ENCODE data around the gene ITGA5.

ITGA5 gene

DNA sequence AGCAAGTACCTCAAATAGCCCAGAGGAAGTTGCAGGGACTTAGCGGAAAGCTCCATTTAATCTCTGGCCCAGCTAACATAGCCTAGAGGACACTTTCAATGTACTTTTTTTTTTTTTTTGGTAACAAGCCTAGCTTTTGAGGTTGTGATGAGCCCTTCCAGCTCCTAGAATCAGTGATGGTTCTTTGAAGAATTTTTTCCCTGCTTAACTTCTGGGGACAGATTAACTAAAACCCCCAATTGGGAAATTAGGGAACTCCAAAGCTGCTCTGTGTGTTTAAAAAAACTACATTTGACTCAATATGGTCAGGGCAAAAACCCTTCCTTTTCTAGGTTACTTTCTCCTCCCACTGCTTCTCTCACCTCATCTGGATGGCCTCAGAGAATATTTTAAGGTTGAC is 23.9 kb upstream of the ITGA5 start:
- DNase-seq (ENCODE audit: low spot score in 2 of 2), result no peak
- H3K4me3 Mint-ChIP-seq, result no peak overlapping the region
- H3K4me1 Mint-ChIP-seq, result peaks cover 11% of the 10 kb centered on the region
- no peaks in the 10 kb centered on the region for H3K9me3 Mint-ChIP-seq
- peaks cover 2% of the 10 kb centered on the region for H3K36me3 Mint-ChIP-seq (ENCODE audit: insufficient read depth)
- ATAC-seq (replicated peaks; ENCODE audit: extremely low read depth, poor library complexity, severe bottlenecking), result no peak
- no peak overlapping the region for H3K27ac Mint-ChIP-seq (ENCODE audit: low read depth)
- H3K27me3 Mint-ChIP-seq, result no peaks in the 10 kb centered on the region

DNA sequence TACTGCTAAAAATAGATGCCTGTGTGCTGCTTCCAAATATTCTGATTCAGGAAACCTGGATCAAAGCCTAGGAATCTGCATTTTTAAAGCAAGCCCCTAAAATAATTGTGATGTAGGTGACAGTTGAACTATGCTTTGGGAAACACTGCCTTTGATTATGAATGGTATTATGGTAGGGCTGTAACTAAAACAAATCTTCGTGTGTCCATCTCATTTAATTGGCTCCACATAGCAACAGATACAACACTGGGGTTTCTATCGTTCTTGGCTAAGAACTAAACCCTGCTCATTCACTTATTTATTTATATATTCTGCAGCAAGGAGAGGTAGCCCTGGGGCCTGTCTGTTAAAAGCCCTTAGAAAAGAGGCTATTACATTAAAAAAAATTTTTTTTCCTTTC is 23.0 kb upstream of the ITGA5 start:
- ATAC-seq (replicated peaks; ENCODE audit: extremely low read depth, poor library complexity, severe bottlenecking) (no peak), DNase-seq (ENCODE audit: low spot score in 2 of 2) (no peak)
- H3K4me1 Mint-ChIP-seq, result peaks cover 11% of the 10 kb centered on the region
- H3K36me3 Mint-ChIP-seq (ENCODE audit: insufficient read depth), result peaks cover 2% of the 10 kb centered on the region
- no peaks in the 10 kb centered on the region for H3K9me3 Mint-ChIP-seq
- no peak overlapping the region for H3K27ac Mint-ChIP-seq (ENCODE audit: low read depth)
- H3K4me3 Mint-ChIP-seq, result no peak overlapping the region
- H3K27me3 Mint-ChIP-seq, result no peaks in the 10 kb centered on the region

DNA sequence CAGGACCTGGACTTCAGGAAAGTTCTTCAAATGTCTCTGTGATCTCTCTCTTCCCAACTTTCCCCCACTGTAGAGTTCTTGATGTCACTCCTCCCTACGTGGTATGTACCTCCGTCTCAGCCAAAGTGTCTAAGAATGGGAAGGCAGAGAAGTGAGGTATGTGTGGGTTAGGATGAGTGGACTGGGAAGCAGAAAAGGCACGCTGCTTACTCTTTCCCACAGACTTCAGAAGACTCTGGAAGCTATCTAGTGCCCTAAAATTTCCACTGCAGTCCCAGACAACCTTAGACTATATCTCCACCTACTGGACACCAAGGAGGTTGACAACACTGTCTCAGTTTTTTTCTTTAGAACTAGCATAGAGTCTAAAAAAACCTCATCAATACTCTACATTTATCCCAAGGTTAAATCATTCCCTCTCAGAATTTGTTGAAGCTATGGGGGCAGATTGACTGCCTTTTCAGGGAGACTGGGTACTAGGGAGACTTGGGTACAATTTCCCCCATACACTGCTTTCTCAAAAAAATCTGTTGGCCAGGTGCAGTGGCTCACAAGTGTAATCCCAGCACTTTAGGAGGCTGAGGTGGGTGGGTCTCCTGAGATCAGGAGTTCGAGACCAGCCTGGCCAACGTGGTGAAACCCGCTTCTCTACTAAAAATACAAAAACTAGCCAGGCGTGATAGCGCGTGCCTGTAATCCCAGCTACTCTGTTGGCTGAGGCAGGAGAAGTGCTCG is 20.6 kb upstream of the ITGA5 start:
- peaks cover 2% of the 10 kb centered on the region for H3K36me3 Mint-ChIP-seq (ENCODE audit: insufficient read depth)
- ATAC-seq (replicated peaks; ENCODE audit: extremely low read depth, poor library complexity, severe bottlenecking), result peak; percentile 52
- no peaks in the 10 kb centered on the region for H3K9me3 Mint-ChIP-seq
- peaks cover 11% of the 10 kb centered on the region for H3K4me1 Mint-ChIP-seq
- no peaks in the 10 kb centered on the region for H3K27me3 Mint-ChIP-seq
- no peak overlapping the region for H3K4me3 Mint-ChIP-seq
- DNase-seq (ENCODE audit: low spot score in 2 of 2), result no peak
- peak overlapping the region; percentile 58 for H3K27ac Mint-ChIP-seq (ENCODE audit: low read depth)

DNA sequence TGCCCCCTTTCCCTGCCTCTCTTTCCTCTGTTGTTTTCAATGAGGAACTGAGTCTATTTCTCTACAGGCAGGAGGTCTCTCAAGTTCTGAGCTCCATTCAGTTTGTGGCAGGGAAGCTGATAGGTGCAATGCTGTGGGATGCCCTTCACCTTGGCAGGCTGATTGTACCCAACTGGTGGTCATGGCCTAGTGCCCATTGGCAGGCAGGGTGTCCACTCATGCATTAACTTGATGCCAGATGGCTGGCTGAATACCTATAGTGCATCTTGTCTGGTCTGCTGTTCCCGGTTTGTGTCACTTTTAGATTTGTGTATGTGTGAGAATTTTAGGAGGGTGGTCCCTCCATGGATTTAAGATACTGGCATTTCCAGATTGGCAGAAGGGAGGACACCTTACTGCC is 20.0 kb upstream of the ITGA5 start:
- no peak overlapping the region for H3K4me3 Mint-ChIP-seq
- H3K27me3 Mint-ChIP-seq, result no peaks in the 10 kb centered on the region
- ATAC-seq (replicated peaks; ENCODE audit: extremely low read depth, poor library complexity, severe bottlenecking) (no peak), DNase-seq (ENCODE audit: low spot score in 2 of 2) (no peak)
- peaks cover 2% of the 10 kb centered on the region for H3K36me3 Mint-ChIP-seq (ENCODE audit: insufficient read depth)
- H3K9me3 Mint-ChIP-seq, result no peaks in the 10 kb centered on the region
- peak overlapping the region; percentile 58 for H3K27ac Mint-ChIP-seq (ENCODE audit: low read depth)
- H3K4me1 Mint-ChIP-seq, result peaks cover 11% of the 10 kb centered on the region

DNA sequence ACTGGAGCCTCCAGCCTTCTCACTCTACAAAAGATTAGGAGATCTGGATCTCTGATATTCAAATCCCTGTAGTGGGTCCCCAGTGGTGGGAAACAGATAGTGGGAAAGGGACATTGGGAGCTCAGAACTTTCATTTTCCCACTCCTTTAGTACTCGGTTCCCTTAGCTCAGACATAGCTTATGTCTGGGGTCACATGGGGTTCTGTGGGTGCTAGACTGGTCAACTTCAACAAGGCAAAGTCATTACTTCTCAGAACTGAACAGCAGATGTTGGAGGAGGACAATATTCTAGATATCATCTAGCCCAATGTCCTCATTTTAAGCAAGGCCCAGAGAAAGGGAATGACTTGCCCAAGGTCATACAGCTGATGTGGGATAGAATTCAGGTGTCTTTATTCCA is 19.5 kb upstream of the ITGA5 start:
- Mint-ChIP-seq H3K27ac (ENCODE audit: low read depth) (no peak overlapping the region), H3K9me3 (no peaks in the 10 kb centered on the region), H3K4me3 (no peak overlapping the region), H3K27me3 (no peaks in the 10 kb centered on the region), H3K36me3 (ENCODE audit: insufficient read depth) (peaks cover 2% of the 10 kb centered on the region), H3K4me1 (peaks cover 12% of the 10 kb centered on the region)
- no peak for DNase-seq (ENCODE audit: low spot score in 2 of 2)
- no peak for ATAC-seq (replicated peaks; ENCODE audit: extremely low read depth, poor library complexity, severe bottlenecking)

DNA sequence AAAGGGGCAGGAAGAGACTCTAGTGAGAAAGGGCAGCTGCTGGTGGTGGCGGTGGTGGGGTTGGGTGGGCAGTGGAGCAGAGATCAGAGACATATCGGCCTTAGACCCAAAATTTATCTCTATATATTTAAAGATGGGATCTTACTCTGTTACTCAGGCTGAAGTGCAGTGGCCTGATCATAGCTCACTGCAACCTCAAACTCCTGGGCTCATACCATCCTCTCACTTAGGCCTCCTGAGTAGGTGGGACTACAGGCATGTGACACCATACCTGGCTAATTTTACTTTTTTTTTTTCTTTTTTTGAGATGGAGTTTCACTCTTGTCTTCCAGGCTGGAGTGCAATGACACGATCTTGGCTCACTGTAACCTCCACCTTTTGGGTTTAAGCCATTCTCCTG is 18.6 kb upstream of the ITGA5 start:
- no peaks in the 10 kb centered on the region for H3K27me3 Mint-ChIP-seq
- H3K36me3 Mint-ChIP-seq (ENCODE audit: insufficient read depth), result peaks cover 2% of the 10 kb centered on the region
- ATAC-seq (replicated peaks; ENCODE audit: extremely low read depth, poor library complexity, severe bottlenecking) (no peak), DNase-seq (ENCODE audit: low spot score in 2 of 2) (no peak)
- H3K4me3 Mint-ChIP-seq, result no peak overlapping the region
- H3K4me1 Mint-ChIP-seq, result peaks cover 20% of the 10 kb centered on the region
- no peak overlapping the region for H3K27ac Mint-ChIP-seq (ENCODE audit: low read depth)
- H3K9me3 Mint-ChIP-seq, result no peaks in the 10 kb centered on the region

DNA sequence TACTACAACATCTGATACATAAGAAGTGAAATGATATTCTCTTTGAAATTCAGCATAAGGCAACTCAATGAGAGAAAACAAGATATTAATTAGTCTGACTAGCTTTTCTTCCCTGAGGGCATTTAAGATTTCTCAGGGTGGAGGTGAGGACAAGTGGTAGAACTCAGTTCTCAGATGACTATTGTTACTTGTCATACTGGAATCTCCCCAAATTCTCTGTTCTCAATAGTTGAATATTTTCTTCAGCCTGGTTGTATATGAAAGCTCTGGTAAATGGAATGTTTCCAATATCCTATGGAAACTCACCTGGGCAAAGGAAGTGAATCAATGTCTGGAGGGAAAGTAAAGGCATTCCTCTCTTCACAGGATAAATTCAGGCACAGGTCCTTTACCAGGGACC is 18.2 kb upstream of the ITGA5 start:
- Mint-ChIP-seq H3K9me3 (no peaks in the 10 kb centered on the region), H3K36me3 (ENCODE audit: insufficient read depth) (no peaks in the 10 kb centered on the region), H3K27ac (ENCODE audit: low read depth) (no peak overlapping the region), H3K27me3 (no peaks in the 10 kb centered on the region), H3K4me1 (peaks cover 25% of the 10 kb centered on the region), H3K4me3 (no peak overlapping the region)
- DNase-seq (ENCODE audit: low spot score in 2 of 2) (no peak), ATAC-seq (replicated peaks; ENCODE audit: extremely low read depth, poor library complexity, severe bottlenecking) (no peak)

DNA sequence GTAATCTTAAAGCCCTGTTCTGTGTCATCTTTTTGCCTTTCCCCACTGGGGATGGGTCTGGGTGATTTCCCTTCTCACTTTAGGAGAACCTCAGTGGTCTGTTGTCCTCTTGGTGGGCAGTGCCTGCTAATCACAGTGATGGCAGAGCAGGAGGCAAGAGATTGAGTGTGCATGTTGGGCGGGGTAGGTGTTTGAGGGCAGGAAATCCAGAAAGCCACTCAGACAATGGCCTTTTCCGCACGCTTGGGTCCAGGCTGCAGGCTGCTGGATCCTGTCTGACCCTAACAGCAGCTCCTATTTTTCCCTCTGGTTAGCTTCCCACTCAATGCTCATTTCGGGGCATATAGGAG is 13.7 kb upstream of the ITGA5 start:
- Mint-ChIP-seq H3K9me3 (no peaks in the 10 kb centered on the region), H3K4me1 (peaks cover 42% of the 10 kb centered on the region), H3K4me3 (peak overlapping the region; percentile 68), H3K36me3 (ENCODE audit: insufficient read depth) (no peaks in the 10 kb centered on the region), H3K27ac (ENCODE audit: low read depth) (no peak overlapping the region), H3K27me3 (no peaks in the 10 kb centered on the region)
- peak; percentile 79 for ATAC-seq (replicated peaks; ENCODE audit: extremely low read depth, poor library complexity, severe bottlenecking)
- DNase-seq (ENCODE audit: low spot score in 2 of 2), result no peak

DNA sequence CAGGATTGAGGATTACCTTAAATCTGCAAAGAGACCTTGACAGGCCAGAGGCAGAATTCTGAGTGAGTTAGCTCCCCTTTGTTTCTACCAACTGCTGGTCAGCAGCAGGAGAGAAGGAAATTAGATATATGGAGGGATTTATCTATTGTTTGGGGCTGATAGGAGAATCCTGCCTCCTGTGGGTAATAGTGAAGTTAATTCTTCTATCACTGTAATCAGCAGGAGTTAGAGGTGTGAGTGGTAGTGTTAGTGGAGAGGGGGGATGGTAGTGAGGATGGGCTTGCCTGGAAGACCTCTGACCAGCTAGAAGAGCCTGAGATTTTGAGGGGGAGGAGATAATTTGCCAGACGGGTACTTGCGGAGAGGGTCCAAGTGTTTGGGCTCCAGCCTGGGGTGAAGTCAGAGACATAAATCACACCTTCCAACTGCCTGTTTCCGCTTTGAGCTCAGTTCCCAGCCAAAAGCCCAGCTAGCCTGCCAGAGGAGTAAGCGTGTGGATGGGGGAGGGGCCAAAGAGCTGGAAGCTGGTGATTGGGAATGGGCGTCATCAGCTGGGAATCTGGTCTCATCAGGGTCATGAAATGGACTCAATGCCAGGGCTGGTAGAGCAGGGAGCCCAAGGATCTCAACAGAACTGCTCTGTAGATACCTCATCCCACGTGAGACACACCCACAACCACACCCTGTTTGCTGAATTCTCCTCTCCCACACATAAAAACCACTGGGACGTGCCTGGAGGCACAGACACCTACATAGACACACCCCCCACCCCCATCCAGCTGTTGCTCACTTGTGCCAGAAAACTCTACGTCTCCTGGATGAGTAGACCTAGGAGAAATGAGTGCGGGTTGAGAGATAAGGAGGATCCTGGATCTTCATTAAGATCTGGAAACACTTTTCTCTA is 13.1 kb upstream of the ITGA5 start:
- ATAC-seq (replicated peaks; ENCODE audit: extremely low read depth, poor library complexity, severe bottlenecking), result peak; percentile 17
- no peak for DNase-seq (ENCODE audit: low spot score in 2 of 2)
- H3K4me3 Mint-ChIP-seq, result peak overlapping the region; percentile 68

DNA sequence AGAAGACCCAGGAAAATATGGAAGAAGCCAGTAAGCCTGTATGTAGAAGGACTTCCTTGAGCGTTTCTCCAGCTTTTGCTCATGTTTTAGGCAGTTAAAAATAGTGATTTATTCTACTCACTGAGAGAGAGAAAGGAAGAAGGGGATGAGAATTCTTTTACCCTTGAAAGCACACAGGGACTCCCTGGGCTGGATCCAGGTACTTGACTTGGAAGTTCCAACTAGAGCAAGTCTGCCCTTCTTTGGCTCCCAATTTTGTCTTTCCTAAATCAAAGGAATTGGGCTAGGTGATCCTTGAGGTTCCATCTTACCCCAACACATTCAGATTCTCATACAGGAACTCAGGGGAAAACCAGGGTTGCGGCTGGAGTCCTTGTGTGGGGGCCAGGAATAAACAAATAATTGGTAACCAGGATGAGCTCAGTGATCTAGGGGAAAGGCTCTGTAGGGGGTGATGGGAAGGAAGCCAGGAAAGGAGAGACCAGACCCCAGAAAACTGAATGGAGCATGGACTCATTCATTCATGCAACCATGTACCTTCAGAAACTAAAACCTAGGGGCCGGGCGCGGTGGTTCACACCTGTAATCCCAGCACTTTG is 11.5 kb upstream of the ITGA5 start:
- peaks cover 48% of the 10 kb centered on the region for H3K4me1 Mint-ChIP-seq
- DNase-seq (ENCODE audit: low spot score in 2 of 2), result no peak

More for the DNA sequence above, 13.1 kb upstream of the ITGA5 start:
- Mint-ChIP-seq H3K36me3 (ENCODE audit: insufficient read depth) (no peaks in the 10 kb centered on the region), H3K27ac (ENCODE audit: low read depth) (peak overlapping the region; percentile 85), H3K9me3 (no peaks in the 10 kb centered on the region), H3K27me3 (no peaks in the 10 kb centered on the region), H3K4me1 (peaks cover 48% of the 10 kb centered on the region)

DNA sequence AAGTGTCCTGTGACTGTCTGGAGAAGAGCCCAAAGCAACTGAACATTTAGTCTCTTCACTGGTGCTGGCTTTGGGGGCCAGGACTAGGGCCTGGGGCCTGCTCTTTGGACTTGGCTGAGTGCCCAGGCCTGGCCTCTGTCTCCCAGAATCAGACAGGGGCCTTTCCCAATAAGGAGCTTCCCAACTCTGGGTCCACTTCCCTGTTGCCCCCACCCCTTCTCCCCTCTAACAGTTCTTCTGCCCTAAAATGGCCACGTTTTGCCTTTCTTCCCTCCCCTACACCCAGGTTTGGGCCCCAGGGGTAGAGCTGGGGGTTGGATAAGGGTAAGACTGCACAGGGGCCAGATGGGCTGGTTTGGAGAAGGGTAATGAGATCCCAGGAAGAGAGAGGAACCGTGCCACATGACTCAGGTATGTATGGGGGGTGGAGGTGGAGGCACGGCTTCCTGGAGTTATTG is 10.0 kb upstream of the ITGA5 start:
- no peak overlapping the region for H3K27ac Mint-ChIP-seq (ENCODE audit: low read depth)
- H3K27me3 Mint-ChIP-seq, result no peaks in the 10 kb centered on the region
- H3K4me1 Mint-ChIP-seq, result peaks cover 48% of the 10 kb centered on the region
- no peak overlapping the region for H3K4me3 Mint-ChIP-seq
- H3K9me3 Mint-ChIP-seq, result no peaks in the 10 kb centered on the region
- H3K36me3 Mint-ChIP-seq (ENCODE audit: insufficient read depth), result no peaks in the 10 kb centered on the region
- ATAC-seq (replicated peaks; ENCODE audit: extremely low read depth, poor library complexity, severe bottlenecking) (no peak), DNase-seq (ENCODE audit: low spot score in 2 of 2) (no peak)

More for the DNA sequence above, 11.5 kb upstream of the ITGA5 start:
- no peaks in the 10 kb centered on the region for H3K27me3 Mint-ChIP-seq
- no peaks in the 10 kb centered on the region for H3K36me3 Mint-ChIP-seq (ENCODE audit: insufficient read depth)
- H3K9me3 Mint-ChIP-seq, result no peaks in the 10 kb centered on the region
- no peak overlapping the region for H3K27ac Mint-ChIP-seq (ENCODE audit: low read depth)
- ATAC-seq (replicated peaks; ENCODE audit: extremely low read depth, poor library complexity, severe bottlenecking), result no peak
- H3K4me3 Mint-ChIP-seq, result no peak overlapping the region

DNA sequence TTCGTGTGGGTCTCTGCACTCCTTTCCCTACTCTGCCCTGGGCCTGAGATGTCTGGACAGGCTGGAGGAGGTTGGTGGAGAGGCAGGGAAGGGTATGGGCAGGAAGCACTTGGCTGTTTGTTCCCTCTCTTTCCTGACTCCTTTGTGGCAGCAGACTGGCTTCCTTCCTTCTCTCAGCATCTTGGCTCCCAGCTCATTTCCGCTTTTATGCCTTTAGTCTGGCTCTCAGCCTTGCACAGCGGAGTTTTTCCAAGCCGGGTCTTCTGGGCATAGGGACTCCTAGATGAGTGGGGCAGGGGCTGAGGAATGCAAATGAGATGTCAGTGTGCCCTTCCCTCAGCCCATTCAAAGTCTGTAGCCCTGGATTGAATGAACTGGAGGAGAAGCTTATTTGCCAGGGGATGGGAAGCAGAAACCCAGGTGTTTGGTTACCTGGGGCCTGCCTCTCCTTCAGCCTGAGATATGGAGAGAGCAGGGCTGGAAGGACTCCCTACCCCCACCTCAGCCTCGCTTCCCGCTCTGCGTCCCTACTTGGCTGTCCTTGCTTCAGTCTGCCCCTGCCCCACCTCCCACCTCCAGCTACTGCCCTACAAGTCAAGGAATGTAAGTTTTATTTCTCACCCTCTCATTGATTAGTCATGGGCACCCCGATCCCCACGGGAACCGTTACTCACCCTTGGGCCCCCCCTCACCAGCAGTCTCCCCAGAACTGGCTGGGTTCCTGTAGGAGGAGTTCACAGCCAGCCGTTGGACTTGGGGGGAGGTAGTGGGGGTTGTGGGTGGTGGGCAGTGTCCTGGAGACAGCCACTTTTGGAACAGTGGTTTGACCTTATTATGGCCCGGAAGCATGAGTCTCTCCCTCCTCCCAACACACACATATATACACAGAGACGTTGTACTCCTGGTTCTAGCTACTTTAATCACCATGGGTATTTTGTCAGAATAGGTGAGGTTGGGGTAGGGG is 9.3 kb upstream of the ITGA5 start:
- H3K9me3 Mint-ChIP-seq, result no peaks in the 10 kb centered on the region
- no peak for DNase-seq (ENCODE audit: low spot score in 2 of 2)
- no peak for ATAC-seq (replicated peaks; ENCODE audit: extremely low read depth, poor library complexity, severe bottlenecking)

More for the DNA sequence above, 9.3 kb upstream of the ITGA5 start:
- peaks cover 46% of the 10 kb centered on the region for H3K4me1 Mint-ChIP-seq
- H3K27me3 Mint-ChIP-seq, result no peaks in the 10 kb centered on the region
- no peak overlapping the region for H3K27ac Mint-ChIP-seq (ENCODE audit: low read depth)
- H3K4me3 Mint-ChIP-seq, result no peak overlapping the region
- no peaks in the 10 kb centered on the region for H3K36me3 Mint-ChIP-seq (ENCODE audit: insufficient read depth)
